Stomach (tissue), 9 donors: ENCODE results near the gene TTC9C. TPM values are rescaled to one million over a fixed set of nuclear protein-coding genes. Genes with fewer than 3 reads are reported as not detected.
"Not testable (repeated sequence)": the region's sequence is repeated elsewhere in the genome, so short reads cannot be mapped to it uniquely, and the experiment has no call there.

Experiments
- DNase-seq, 2 donors: peaks; one replicate each; pipeline versions ENCODE4 v3.0.0 to v3.0.0-alpha.2; 2013 to 2019
- H3K27ac ChIP-seq, 5 donors: fragments of 200-600 bp in 4 of 5; sonication (generic) in 4 of 5; one replicate each; pipeline ENCODE4 v1.5.1; 2013 to 2019; ENCODE audit warnings: mild to moderate bottlenecking in 1 of 5, moderate library complexity in 1 of 5
- H3K27me3 ChIP-seq, 3 donors: fragments of 200-600 bp; sonication (generic); one replicate each; pipeline ENCODE4 v1.5.1; 2017 to 2019; ENCODE audit warnings: mixed run types in 1 of 3
- H3K36me3 ChIP-seq, 4 donors: fragments of 200-600 bp; sonication (generic); 1 replicate in 3 of 4; 2 replicates in 1 of 4; pipeline ENCODE4 v1.5.1; 2016 to 2019
- H3K4me1 ChIP-seq, 4 donors: fragments of 200-600 bp; sonication (generic); one replicate each; pipeline ENCODE4 v1.5.1; 2016 to 2019
- H3K4me3 ChIP-seq, 4 donors: fragments of 200-600 bp; sonication (generic) in 3 of 4; one replicate each; pipeline ENCODE4 v1.5.1; 2016 to 2019; ENCODE audit warnings: mild to moderate bottlenecking in 1 of 4
- H3K9me3 ChIP-seq, 4 donors: fragments of 200-600 bp; sonication (generic); one replicate each; pipeline ENCODE4 v1.5.1; 2016 to 2019
- CTCF ChIP-seq, 7 experiments: fragments of 450-650 bp in 4 of 7; fragments of 200-600 bp in 3 of 7; sonication (generic) in 3 of 7; IDR thresholded peaks; one replicate each; pipeline ENCODE4 v1.5.1; 2016 to 2019; ENCODE audit warnings: antibody characterized with exemption in 7 of 7, control low read depth in 2 of 7, mild to moderate bottlenecking in 1 of 7
- EP300 ChIP-seq: sonication (generic); formaldehyde crosslinking; IDR thresholded peaks from one replicate; pipeline ENCODE4 v1.6.1; 2017; ENCODE audit warnings: antibody characterized with exemption
- POLR2A ChIP-seq, 4 donors: fragments of 450-650 bp; IDR thresholded peaks; one replicate each; pipeline ENCODE4 v1.6.1; 2016; ENCODE audit warnings: antibody characterized with exemption in 4 of 4, control low read depth in 2 of 4, mild to moderate bottlenecking in 1 of 4, moderate library complexity in 1 of 4
- POLR2AphosphoS5 ChIP-seq, 3 donors: sonication (generic); formaldehyde crosslinking; IDR thresholded peaks; one replicate each; pipeline ENCODE4 v1.6.1; 2016; ENCODE audit warnings: antibody characterized with exemption in 3 of 3
- WGBS, 5 donors: extraction: QIAGEN DNeasy Blood & Tissue Kit in 3 of 5; methylation state at CpG; one replicate each; pipeline versions ENCODE4 v1.1.5 to v1.1.7; 2013 to 2018; 5-methylcytosine and 5-hydroxymethylcytosine counted together
- intact Hi-C: fragments of 100-400 bp; cut with DNase I; formaldehyde crosslinking; loops from one replicate; pipeline ENCODE4 v1.15.1; 2023; ENCODE audit warnings: low total_unique reads
- polyA plus RNA-seq, 3 donors: library from polyadenylated mRNA; stranded (reverse); fragments of 200-250 nt; gene quantifications; one replicate each; pipeline ENCODE4 v1.2.3, GENCODE V29; 2013
- total RNA-seq, 5 donors: library from RNA; depleted of rRNA; stranded (reverse); fragments of >200 nt; gene quantifications; one replicate each; pipeline versions ENCODE4 v1.1.0 to v1.2.3, GENCODE V29; 2014 to 2016
- donor health status: healthy with polysubstance abuse.
- donor health status: Bipolar disorder and iron deficiency.
- donor health status: healthy.

Gene TTC9C
- total and polyA plus RNA-seq, 8 donors: 0.89 to 33.6 (median 12.7) TPM

- DNase-seq: no peak
- intact Hi-C loops: no loop called here
Measured at GRCh38 chr11:62726156-62726914, 2.0 kb upstream of the TTC9C start.

GRCh38 chr11:62726915-62727164 is 1.4 kb upstream of the TTC9C start:
- TF ChIP-seq CTCF (IDR thresholded peaks at IDR 0.05) (no peak), POLR2A (IDR thresholded peaks at IDR 0.05) (no peak), EP300 (no peak), POLR2AphosphoS5 (IDR thresholded peaks at IDR 0.05) (no peak)
- 0 to 1% (median 0%) methylated on average over 1 to 37 of the region's 37 CpGs for WGBS, 5 donors
- Histone ChIP-seq H3K27ac (peak overlapping the region; percentile 90 to 99 (median 95)), H3K36me3 (peaks cover 27 to 37% (median 37%) of the 10 kb centered on the region in 4 donors), H3K27me3 (no peaks in the 10 kb centered on the region), H3K4me3 (peak overlapping the region; percentile 88 to 99 (median 93)), H3K4me1 (peaks cover 35 to 73% (median 57%) of the 10 kb centered on the region in 4 donors), H3K9me3 (no peaks in the 10 kb centered on the region)
- intact Hi-C loops: no loop called here
- DNase-seq: no peak

More at GRCh38 chr11:62726156-62726914, 2.0 kb upstream of the TTC9C start:
- peaks cover 29 to 38% (median 38%) of the 10 kb centered on the region in 4 donors for H3K36me3 ChIP-seq
- H3K4me3 ChIP-seq: peak overlapping the region; percentile 88 to 99 (median 93)
- WGBS, 5 donors: 0 to 1% (median 0%) methylated on average over 10 to 51 of the region's 51 CpGs
- TF ChIP-seq POLR2AphosphoS5 (IDR thresholded peaks at IDR 0.05): no peak
- TF ChIP-seq POLR2A (IDR thresholded peaks at IDR 0.05): no peak
- TF ChIP-seq CTCF (IDR thresholded peaks at IDR 0.05): no peak
- TF ChIP-seq EP300: no peak
- H3K27me3 ChIP-seq: no peaks in the 10 kb centered on the region
- H3K9me3 ChIP-seq: no peaks in the 10 kb centered on the region
- H3K4me1 ChIP-seq: peaks cover 32 to 71% (median 55%) of the 10 kb centered on the region in 4 donors
- peak overlapping the region; percentile 90 to 99 (median 95) for H3K27ac ChIP-seq

- Histone ChIP-seq H3K27me3 (no peaks in the 10 kb centered on the region), H3K36me3 (peaks cover 22 to 36% (median 32%) of the 10 kb centered on the region in 4 donors), H3K9me3 (no peaks in the 10 kb centered on the region), H3K27ac (peak within 1 kb of the TSS; percentile 90 to 99 (median 95)), H3K4me3 (peak within 1 kb of the TSS; percentile 88 to 99 (median 93)), H3K4me1 (peaks cover 35 to 72% (median 58%) of the 10 kb centered on the region in 4 donors)
- peak; percentile 99 to 100 for DNase-seq
- intact Hi-C loops: no loop called here
- TF ChIP-seq POLR2AphosphoS5 (IDR thresholded peaks at IDR 0.05): peak; percentile 78 to 96 (median 93)
- TF ChIP-seq CTCF (IDR thresholded peaks at IDR 0.05): no peak
- TF ChIP-seq POLR2A (IDR thresholded peaks at IDR 0.05): peak in 1 of 4 donors; percentile 81
- TF ChIP-seq EP300: no peak
- WGBS, 5 donors: 0 to 1% (median 0%) methylated on average over 48 to 72 of the region's 72 CpGs
Measured at GRCh38 chr11:62727165-62727871, 968 bp upstream of the TTC9C start, which contains the start of gene HNRNPUL2. HNRNPUL2 (minus strand) TSS chr11:62727457; CDS start chr11:62727156, 301 bp downstream.

- Histone ChIP-seq H3K27me3 (no peaks in the 10 kb centered on the region), H3K27ac (peak overlapping the region; percentile 90 to 99 (median 95)), H3K9me3 (no peaks in the 10 kb centered on the region), H3K4me1 (peaks cover 35 to 72% (median 57%) of the 10 kb centered on the region in 4 donors), H3K4me3 (peak overlapping the region; percentile 88 to 99 (median 93)), H3K36me3 (peaks cover 17 to 35% (median 29%) of the 10 kb centered on the region in 4 donors)
- whole genome bisulfite sequencing, 5 donors: 0 to 1% (median 0%) methylated on average over 20 of the region's 20 CpGs
- intact Hi-C loops: no loop called here
- peak; percentile 86 to 98 for DNase-seq
- TF ChIP-seq POLR2AphosphoS5 (IDR thresholded peaks at IDR 0.05) (no peak), EP300 (no peak), POLR2A (IDR thresholded peaks at IDR 0.05) (no peak), CTCF (IDR thresholded peaks at IDR 0.05) (no peak)
Measured at GRCh38 chr11:62727872-62728170, 465 bp upstream of the TTC9C start.

- not testable (repeated sequence) for DNase-seq
Measured at GRCh38 chr11:62730076-62730475, 1.8 kb downstream of the TTC9C start.

More at GRCh38 chr11:62730076-62730475, 1.8 kb downstream of the TTC9C start:
- 70 to 82% (median 77%) methylated on average over 14 of the region's 14 CpGs for WGBS, 5 donors
- Histone ChIP-seq H3K36me3 (peaks cover 20 to 43% (median 37%) of the 10 kb centered on the region in 4 donors), H3K27ac (peak overlapping the region in 3 of 5 donors; percentile 90 to 95 (median 94)), H3K4me1 (peaks cover 20 to 61% (median 38%) of the 10 kb centered on the region in 4 donors), H3K4me3 (peak overlapping the region; percentile 88 to 99 (median 93))
- H3K9me3 ChIP-seq, intact Hi-C loops, H3K27me3 ChIP-seq: not testable (repeated sequence)
